Cardiac fibroblast (primary cell): ENCODE data around the gene POU2F1.

Experiments
- DNase-seq, 2 donors: peaks; one replicate each; pipeline versions ENCODE4 v3.0.0 to v3.0.0-alpha.2; 2010; ENCODE audit warnings: low read depth in 2 of 2
- H3K4me3 ChIP-seq, 2 donors: replicated peaks in 1 of 2; 1 replicate in 1 of 2; 2 replicates in 1 of 2; pipeline ENCODE4 v1.5.1; 2011; ENCODE audit warnings: low read depth in 2 of 2, low read length in 2 of 2, mild to moderate bottlenecking in 2 of 2, moderate library complexity in 1 of 2
- TF ChIP-seq, protein P1 (sequence below): IDR thresholded peaks from one replicate; pipeline ENCODE4 v1.5.1; 2011; ENCODE audit warnings: low read depth, mild to moderate bottlenecking, low read length, inconsistent platforms

POU2F1 gene

DNA sequence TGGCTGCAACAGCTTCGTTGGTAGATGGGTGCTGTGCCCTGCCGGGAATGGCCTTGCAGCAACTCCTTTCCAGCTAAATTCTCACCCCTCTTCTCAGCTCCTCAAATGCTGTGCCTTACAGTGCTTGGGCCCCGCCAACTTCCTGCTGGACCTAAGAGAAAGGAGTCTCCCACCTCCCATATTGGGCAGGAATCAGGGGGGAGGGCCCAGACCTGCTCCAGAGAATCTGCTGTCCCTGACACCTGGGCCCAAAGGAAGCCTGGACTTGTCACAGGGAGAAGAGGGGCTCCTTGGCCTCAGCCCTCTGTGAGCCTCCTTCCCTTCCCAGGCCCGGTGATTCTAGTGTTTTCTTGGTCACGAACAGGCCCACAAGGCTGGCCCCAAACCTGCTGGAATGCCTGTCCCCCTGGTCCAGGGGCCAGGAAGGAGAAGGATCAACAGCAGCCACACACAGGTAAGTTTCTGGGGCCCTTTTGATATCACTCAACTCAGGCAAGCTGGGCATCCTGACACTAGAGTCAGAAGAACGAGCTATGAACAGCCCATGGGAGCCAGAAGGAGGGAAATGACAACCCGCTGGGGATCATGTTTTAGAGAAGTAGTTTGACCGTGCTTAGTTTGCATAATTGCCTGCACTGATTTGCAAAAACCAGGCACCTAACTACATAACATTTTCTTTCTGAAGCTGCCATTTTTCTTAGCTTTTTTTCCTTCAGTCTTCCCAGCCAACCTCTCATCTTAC, 211.4 kb downstream of the POU2F1 start:
- TF ChIP-seq, protein P1, sequence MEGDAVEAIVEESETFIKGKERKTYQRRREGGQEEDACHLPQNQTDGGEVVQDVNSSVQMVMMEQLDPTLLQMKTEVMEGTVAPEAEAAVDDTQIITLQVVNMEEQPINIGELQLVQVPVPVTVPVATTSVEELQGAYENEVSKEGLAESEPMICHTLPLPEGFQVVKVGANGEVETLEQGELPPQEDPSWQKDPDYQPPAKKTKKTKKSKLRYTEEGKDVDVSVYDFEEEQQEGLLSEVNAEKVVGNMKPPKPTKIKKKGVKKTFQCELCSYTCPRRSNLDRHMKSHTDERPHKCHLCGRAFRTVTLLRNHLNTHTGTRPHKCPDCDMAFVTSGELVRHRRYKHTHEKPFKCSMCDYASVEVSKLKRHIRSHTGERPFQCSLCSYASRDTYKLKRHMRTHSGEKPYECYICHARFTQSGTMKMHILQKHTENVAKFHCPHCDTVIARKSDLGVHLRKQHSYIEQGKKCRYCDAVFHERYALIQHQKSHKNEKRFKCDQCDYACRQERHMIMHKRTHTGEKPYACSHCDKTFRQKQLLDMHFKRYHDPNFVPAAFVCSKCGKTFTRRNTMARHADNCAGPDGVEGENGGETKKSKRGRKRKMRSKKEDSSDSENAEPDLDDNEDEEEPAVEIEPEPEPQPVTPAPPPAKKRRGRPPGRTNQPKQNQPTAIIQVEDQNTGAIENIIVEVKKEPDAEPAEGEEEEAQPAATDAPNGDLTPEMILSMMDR, result no peak
- DNase-seq, result no peak
- H3K4me3 ChIP-seq, result no peak overlapping the region

DNA sequence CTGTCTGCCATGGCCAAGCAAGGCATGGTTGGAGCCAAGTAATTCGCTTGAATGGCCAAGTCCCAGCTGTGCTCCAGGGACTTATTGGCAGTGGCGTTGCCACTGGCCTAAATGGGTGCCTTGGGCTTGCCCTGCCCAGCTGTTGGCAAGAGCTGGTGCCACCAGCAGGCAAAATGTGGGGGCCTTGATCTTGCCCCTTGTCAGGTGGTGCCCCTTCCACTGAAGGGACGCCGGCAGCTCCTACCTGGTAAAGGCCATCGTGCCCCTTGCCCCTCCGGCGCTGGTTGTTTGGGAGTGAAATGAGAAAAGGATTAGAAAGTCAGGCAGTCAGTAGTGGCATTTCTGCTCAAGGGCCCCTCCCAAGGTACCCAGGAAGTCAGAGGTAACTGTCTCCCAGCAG, 212.1 kb downstream of the POU2F1 start:
- TF ChIP-seq, protein P1, result no peak
- no peak overlapping the region for H3K4me3 ChIP-seq
- DNase-seq, result no peak

DNA sequence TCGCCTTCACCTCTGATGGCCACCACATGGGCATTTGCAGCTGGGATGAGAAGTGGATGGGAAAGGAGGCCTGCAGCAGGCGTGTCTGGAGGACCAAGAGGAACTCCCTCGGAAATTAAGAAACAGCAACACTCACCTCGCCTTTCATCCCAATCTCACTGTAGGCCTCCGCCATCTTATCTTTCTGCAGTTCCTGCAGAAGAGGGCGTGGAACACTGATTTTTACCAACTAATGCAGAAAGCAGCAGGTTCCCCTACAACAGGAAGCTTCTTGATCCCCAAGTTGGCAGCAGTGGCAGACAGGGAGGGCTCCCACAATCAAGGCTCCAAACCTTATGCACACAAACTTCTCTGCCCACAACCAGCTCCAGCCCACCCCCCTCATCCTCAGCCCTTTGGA, 213.2 kb downstream of the POU2F1 start:
- H3K4me3 ChIP-seq, result no peak overlapping the region
- TF ChIP-seq, protein P1, result no peak
- DNase-seq, result no peak

DNA sequence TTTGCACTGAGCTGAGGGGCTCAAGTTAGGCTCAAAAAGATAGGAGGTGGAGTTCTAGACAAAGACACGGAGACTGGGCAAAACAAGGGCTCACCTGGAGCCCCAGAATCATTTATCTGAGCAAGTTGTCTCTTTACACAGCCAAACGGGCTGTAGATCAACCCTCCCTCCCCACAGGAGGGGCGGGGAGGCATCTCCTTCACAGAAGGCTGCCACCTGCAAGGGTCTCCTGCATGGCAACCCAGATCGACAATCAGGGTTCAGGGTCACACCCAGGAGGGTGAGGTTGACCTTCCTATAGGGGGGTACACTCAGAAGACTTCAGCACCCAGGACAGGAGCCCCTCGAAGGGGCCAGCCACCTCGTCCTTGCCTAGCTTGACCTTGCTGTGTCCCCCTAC, 213.6 kb downstream of the POU2F1 start:
- DNase-seq, result no peak
- TF ChIP-seq, protein P1, result no peak
- H3K4me3 ChIP-seq, result no peak overlapping the region

DNA sequence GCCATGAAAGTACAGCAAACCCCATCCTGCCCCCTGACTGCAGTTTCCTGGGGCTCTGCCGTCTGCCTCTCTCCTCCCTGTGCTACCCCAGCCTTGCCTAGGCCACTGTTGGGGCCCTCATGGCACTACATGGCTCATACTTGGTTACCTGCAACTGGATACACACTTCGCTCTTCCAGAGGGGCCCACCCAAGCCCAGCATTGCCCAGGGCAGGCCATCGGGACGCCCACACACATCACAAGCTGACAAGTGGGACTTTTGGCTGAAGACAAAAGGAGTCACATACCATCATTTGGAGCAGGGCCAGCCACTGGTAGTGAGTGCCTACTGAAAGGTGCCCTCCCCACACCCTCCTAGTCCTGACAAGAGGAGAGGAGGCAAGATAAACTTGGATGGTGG, 214.8 kb downstream of the POU2F1 start:
- TF ChIP-seq, protein P1, result no peak
- DNase-seq, result no peak
- H3K4me3 ChIP-seq, result no peak overlapping the region

DNA sequence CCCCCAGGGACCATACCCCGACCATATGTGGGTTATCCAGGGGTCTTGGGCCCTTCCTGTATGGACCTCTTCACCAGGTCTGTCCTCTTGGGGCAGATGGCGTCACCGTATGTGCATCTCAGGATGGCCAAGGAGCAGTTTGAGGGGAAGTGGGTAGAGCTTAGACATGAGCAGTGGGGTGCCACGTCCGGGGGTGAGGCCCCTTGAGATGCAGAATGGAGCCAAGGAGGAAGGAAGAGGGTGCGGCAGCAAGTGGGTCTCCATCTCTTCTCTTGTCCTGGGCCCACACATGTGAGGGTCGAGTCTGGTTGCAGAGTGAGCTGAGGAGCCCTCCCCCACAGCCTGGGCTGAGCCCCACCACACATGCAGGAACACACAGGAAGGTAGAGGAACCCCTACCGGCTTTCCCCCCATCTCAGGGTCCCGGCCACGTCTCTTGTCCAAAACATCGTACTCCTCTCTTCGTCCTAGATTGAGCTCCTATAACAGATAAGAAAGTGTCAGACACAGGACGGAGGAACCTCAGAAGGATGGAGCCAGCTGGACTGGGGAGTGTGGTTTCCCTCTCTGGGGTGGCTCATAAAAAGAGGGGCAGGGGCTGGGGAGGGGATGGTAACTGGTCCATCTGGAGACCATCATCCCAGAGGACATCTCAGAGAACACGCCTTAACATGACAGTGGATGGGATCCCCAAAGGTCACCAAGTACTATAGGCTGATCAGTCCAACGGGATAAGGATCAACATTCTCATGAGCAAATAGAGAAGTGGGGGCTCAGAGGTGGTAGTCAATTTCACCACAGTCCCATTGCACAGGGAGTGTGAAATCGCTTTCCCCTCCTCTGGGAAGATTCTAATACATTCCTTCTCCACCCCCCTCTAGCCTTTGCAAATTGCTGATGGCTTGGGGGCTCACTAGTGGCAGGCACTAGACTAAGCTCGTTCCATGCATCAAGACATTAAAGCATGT, 217.8 kb downstream of the POU2F1 start:
- no peak overlapping the region for H3K4me3 ChIP-seq
- no peak for DNase-seq
- TF ChIP-seq, protein P1, result no peak
